Measurements from ENCODE around the gene ANKRD60.

Gene ANKRD60

GRCh38 chr20:58228484-58229197 lies at the start of gene ANKRD60:
Gene ANKRD60, minus strand, starts transcription at chr20:58228653. Its CDS starts 0 bp downstream, at chr20:58228653.
- peak; percentile 87 for DNase-seq (ENCODE audit: low spot score)

GRCh38 chr20:58277578-58278472 lies 49.4 kb upstream of the ANKRD60 start:
- no peak for DNase-seq (ENCODE audit: low spot score)

- DNase-seq (ENCODE audit: low spot score): no peak
These were observed 48.7 kb upstream of the ANKRD60 start for GRCh38 chr20:58277107-58277506.

GRCh38 chr20:58274384-58274783 lies 45.9 kb upstream of the ANKRD60 start:
- no peak for DNase-seq (ENCODE audit: low spot score)

- no peak for DNase-seq (ENCODE audit: low spot score)
These were observed 43.3 kb upstream of the ANKRD60 start for GRCh38 chr20:58271606-58272351.

GRCh38 chr20:58268936-58269619 lies 40.6 kb upstream of the ANKRD60 start:
- DNase-seq (ENCODE audit: low spot score): no peak

GRCh38 chr20:58268421-58268821 lies 40.0 kb upstream of the ANKRD60 start:
- DNase-seq (ENCODE audit: low spot score): no peak

GRCh38 chr20:58267389-58268215 lies 39.1 kb upstream of the ANKRD60 start:
- DNase-seq (ENCODE audit: low spot score): no peak

- DNase-seq (ENCODE audit: low spot score): no peak
These were observed 35.8 kb upstream of the ANKRD60 start for GRCh38 chr20:58264271-58264670.

GRCh38 chr20:58261660-58262059 lies 33.2 kb upstream of the ANKRD60 start:
- DNase-seq (ENCODE audit: low spot score): no peak

GRCh38 chr20:58260006-58260405 lies 31.6 kb upstream of the ANKRD60 start:
- no peak for DNase-seq (ENCODE audit: low spot score)

GRCh38 chr20:58256842-58257241 lies 28.4 kb upstream of the ANKRD60 start:
- DNase-seq (ENCODE audit: low spot score): no peak

- DNase-seq (ENCODE audit: low spot score): no peak
These were observed 27.9 kb upstream of the ANKRD60 start for GRCh38 chr20:58256307-58256706.

GRCh38 chr20:58254890-58255289 lies 26.4 kb upstream of the ANKRD60 start:
- no peak for DNase-seq (ENCODE audit: low spot score)

- no peak for DNase-seq (ENCODE audit: low spot score)
These were observed 23.6 kb upstream of the ANKRD60 start for GRCh38 chr20:58251979-58252591.

- DNase-seq (ENCODE audit: low spot score): no peak
These were observed 23.0 kb upstream of the ANKRD60 start for GRCh38 chr20:58251348-58251978.

- peak; percentile 39 for DNase-seq (ENCODE audit: low spot score)
These were observed 17.9 kb upstream of the ANKRD60 start for GRCh38 chr20:58246346-58246745.

GRCh38 chr20:58245931-58246330 lies 17.5 kb upstream of the ANKRD60 start:
- no peak for DNase-seq (ENCODE audit: low spot score)

GRCh38 chr20:58245181-58245891 lies 16.9 kb upstream of the ANKRD60 start:
- no peak for DNase-seq (ENCODE audit: low spot score)

All from iPS-NIHi11 (cell line).